Ishikawa (cell line): ENCODE data around the gene S100A14.

Experiments
- MAX ChIP-seq: IDR thresholded peaks from 2 replicates; pipeline ENCODE4 v1.6.1; 2012
- TAF1 ChIP-seq: IDR thresholded peaks from 2 replicates; pipeline ENCODE4 v1.6.1; 2012; ENCODE audit warnings: low read depth, mild to moderate bottlenecking
- ZBTB7A ChIP-seq: IDR thresholded peaks from 2 replicates; pipeline ENCODE4 v1.6.1; 2012; ENCODE audit warnings: low read depth
- TF ChIP-seq, protein P1 (sequence below): IDR thresholded peaks from 2 replicates; pipeline ENCODE4 v1.6.1; 2012; ENCODE audit warnings: low read depth, mild to moderate bottlenecking

DNA sequence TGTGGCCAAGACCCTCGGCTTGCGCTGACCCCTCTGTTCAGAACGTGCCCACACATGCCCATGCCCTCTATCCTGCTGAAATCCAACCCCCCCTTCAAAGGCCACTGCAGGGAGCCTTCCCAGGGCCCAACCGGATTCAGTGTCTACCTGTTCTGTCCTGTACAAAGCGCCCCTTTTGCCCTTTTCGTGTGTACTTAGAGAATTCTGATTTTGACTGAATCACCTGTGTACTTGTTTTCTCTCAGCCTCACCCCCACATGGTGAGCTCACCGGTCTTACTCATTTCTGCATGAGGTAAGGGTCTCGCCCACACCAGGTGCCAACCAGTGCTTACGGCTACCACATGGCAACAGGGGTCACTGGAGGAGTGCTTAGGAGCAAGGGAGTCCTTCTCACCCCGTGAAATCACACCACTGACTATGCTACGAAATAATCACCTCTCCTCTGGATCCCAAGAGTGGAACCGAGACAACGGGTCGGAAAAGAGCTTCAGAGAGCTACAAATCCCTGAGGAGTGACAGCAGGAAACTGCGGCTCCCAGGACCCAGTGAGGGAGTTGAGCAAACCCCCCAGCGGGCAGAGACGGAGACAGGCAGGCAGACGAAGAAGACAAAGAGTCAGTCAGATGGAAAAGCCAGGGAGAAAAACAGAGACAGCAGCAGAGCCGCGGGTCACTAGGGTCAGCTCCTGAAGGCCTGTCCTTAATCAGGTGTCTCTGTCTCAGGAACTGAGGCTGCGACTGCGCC lies 48.3 kb downstream of the S100A14 start:
- TF ChIP-seq, protein P1, sequence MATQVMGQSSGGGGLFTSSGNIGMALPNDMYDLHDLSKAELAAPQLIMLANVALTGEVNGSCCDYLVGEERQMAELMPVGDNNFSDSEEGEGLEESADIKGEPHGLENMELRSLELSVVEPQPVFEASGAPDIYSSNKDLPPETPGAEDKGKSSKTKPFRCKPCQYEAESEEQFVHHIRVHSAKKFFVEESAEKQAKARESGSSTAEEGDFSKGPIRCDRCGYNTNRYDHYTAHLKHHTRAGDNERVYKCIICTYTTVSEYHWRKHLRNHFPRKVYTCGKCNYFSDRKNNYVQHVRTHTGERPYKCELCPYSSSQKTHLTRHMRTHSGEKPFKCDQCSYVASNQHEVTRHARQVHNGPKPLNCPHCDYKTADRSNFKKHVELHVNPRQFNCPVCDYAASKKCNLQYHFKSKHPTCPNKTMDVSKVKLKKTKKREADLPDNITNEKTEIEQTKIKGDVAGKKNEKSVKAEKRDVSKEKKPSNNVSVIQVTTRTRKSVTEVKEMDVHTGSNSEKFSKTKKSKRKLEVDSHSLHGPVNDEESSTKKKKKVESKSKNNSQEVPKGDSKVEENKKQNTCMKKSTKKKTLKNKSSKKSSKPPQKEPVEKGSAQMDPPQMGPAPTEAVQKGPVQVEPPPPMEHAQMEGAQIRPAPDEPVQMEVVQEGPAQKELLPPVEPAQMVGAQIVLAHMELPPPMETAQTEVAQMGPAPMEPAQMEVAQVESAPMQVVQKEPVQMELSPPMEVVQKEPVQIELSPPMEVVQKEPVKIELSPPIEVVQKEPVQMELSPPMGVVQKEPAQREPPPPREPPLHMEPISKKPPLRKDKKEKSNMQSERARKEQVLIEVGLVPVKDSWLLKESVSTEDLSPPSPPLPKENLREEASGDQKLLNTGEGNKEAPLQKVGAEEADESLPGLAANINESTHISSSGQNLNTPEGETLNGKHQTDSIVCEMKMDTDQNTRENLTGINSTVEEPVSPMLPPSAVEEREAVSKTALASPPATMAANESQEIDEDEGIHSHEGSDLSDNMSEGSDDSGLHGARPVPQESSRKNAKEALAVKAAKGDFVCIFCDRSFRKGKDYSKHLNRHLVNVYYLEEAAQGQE: no peak
- no peak for TF ChIP-seq MAX
- no peak for TF ChIP-seq TAF1
- TF ChIP-seq ZBTB7A: no peak
